ENCODE data around the gene FAM217A. TPM values are rescaled to one million over a fixed set of nuclear protein-coding genes. Genes with fewer than 3 reads are reported as not detected.
A peak's percentile ranks its signal among the peaks of the same experiment; 100 is the strongest.

The FAM217A gene
- total and polyA plus RNA-seq, 9 of the 15 experiments (the other 6 are each of a cell fraction or from before 2014, with no cell fraction given) = not detected

GRCh38 chr6:4023240-4023639, 55.7 kb downstream of the FAM217A start (continued):
- TF ChIP-seq ZBTB49 (CRISPR knock-in tag; IDR thresholded peaks at IDR 0.05; ENCODE audit: borderline replicate concordance) = no peak
- TF ChIP-seq FOXK2 (conservative IDR thresholded peaks at IDR 0.05 in 1 of 2, IDR thresholded peaks at IDR 0.05 in 1 of 2; ENCODE audit: low read depth in 2 of 2) = no peak

DNA sequence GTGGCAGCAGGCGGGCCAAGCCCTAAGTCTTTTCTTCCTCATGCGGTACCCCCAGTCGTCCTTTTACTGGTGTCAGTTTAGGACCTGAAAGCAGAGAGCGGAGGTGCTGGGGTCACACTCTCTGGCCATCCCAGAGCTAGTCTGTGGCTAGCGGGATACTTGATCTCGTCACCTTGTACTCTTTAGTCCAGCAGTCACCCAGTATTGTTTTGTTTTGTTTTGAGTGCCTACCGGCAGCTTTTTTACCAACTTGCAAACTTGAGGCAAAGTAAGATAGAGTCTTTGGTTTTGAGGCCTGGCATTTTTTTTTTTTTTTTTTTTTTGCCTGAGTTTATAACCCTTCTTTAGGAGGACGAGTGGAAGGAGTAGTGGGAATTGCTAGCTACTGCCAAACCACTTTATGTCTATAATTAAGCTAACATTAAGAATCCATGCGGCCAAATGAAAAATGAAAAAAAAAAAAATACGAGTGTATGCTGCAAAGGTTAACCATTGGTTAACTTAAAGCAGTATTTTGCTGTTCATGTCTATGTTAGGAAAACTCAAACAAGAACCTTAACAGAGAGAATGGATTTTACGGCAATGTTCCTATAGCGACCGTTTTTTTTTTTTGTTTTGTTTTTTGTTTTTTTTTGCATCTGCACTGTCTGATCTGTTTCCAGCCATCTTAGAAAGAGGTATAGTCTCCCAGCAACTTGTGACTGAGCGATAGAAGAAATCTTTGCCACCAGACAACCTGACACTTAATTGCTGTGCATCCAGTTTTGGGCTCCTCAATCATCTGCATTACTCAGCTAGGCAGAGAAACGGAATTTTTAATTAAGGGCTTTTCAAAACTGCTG, 56.9 kb downstream of the FAM217A start:
- BruUV-seq (replicated peaks) = TSS peak; percentile 40
- in situ Hi-C loops (cut with MboI) (no loop called here), intact Hi-C loops (cut with micrococcal nuclease) (loop anchor here (2.0 to 10.0 kb wide), 2 partner anchors 113 to 667 kb away; partner anchors contain the start of gene ECI2)
- Histone ChIP-seq H2AFZ (ENCODE audit: low read depth, low read length) (peak overlapping the region; percentile 89), H3K27ac (ENCODE audit: extremely low read depth, low read depth, low read length) (peak overlapping the region; percentile 90), H3K4me1 (replicated peaks in 1 of 2; ENCODE audit: control insufficient read depth in 2 of 2, insufficient read depth in 2 of 2, low read length in 2 of 2) (peaks cover 13 to 25% of the 10 kb centered on the region in 2 experiments), H3K36me3 (ENCODE audit: control insufficient read depth, insufficient read depth, low read length) (peaks cover 37% of the 10 kb centered on the region), H3K27me3 (ENCODE audit: control insufficient read depth in 2 of 2, insufficient read depth in 2 of 2, low read length in 2 of 2) (no peaks in the 10 kb centered on the region), H3K9me3 (replicated peaks; ENCODE audit: control insufficient read depth, insufficient read depth, low read depth, low read length) (no peaks in the 10 kb centered on the region), H4K20me1 (replicated peaks; ENCODE audit: control insufficient read depth, insufficient read depth, low read length) (peaks cover 21% of the 10 kb centered on the region), H3K79me2 (ENCODE audit: control insufficient read depth, insufficient read depth, low read length) (peaks cover 93% of the 10 kb centered on the region), H3K9me1 (ENCODE audit: control insufficient read depth, insufficient read depth, low read length) (peaks cover 7% of the 10 kb centered on the region), H3K9ac (ENCODE audit: insufficient read depth in 1 of 2, low read depth in 2 of 2, low read length in 2 of 2) (peak overlapping the region; percentile 94 to 99), H3K4me3 (peak overlapping the region; percentile 80), H3K4me2 (ENCODE audit: insufficient read depth, low read length) (peak overlapping the region; percentile 79)
- CTCF ChIA-PET (ENCODE audit: low intra/inter-chr PET ratio) = no interaction called here
- ATAC-seq = peak; percentile 44
- peak; percentile 44 for FAIRE-seq
- peak in 2 of 4 experiments; percentile 19 to 59 for DNase-seq (ENCODE audit: extremely low read depth in 1 of 4, low spot score in 3 of 4)
- POLR2A ChIA-PET = interaction anchor here (0.6 to 4.4 kb wide), 17 partner anchors 9 to 998 kb away, joined by 3 to 41 read pairs (median 4); no protein-coding TSS in a partner anchor
- WGBS (ENCODE audit: insufficient coverage, low coverage, missing lambda C conversion rate) = under 1% methylated on average over 15 of the region's 15 CpGs
- TF ChIP-seq ZNF76 (CRISPR knock-in tag; IDR thresholded peaks at IDR 0.05; ENCODE audit: borderline replicate concordance) = 0 out of 2 replicates have a peak, but pooled peaks have one; percentile 0
- TF ChIP-seq TAF1 (IDR thresholded peaks at IDR 0.05; ENCODE audit: control insufficient read depth, extremely low read depth, insufficient read depth, low read length, severe bottlenecking) = peak; percentile 36
- TF ChIP-seq HDAC3 (IDR thresholded peaks at IDR 0.05; ENCODE audit: borderline replicate concordance, partially characterized antibody) = no peak
- peak; percentile 62 for TF ChIP-seq CBFA2T3 (IDR thresholded peaks at IDR 0.05)
- TF ChIP-seq, protein P1, sequence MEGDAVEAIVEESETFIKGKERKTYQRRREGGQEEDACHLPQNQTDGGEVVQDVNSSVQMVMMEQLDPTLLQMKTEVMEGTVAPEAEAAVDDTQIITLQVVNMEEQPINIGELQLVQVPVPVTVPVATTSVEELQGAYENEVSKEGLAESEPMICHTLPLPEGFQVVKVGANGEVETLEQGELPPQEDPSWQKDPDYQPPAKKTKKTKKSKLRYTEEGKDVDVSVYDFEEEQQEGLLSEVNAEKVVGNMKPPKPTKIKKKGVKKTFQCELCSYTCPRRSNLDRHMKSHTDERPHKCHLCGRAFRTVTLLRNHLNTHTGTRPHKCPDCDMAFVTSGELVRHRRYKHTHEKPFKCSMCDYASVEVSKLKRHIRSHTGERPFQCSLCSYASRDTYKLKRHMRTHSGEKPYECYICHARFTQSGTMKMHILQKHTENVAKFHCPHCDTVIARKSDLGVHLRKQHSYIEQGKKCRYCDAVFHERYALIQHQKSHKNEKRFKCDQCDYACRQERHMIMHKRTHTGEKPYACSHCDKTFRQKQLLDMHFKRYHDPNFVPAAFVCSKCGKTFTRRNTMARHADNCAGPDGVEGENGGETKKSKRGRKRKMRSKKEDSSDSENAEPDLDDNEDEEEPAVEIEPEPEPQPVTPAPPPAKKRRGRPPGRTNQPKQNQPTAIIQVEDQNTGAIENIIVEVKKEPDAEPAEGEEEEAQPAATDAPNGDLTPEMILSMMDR (IDR thresholded peaks at IDR 0.05 in 2 of 3, conservative IDR thresholded peaks at IDR 0.05 in 1 of 3; ENCODE audit: insufficient read depth in 2 of 3, low read depth in 1 of 3, low read length in 3 of 3) = 0 out of 6 replicates have a peak, but pooled peaks of 1 of the 3 experiments have one; percentile 26
